Mucosa of stomach (tissue), 1 donor: ENCODE measurements around the gene CDX1.

Experiments used
- H3K27me3 ChIP-seq: one replicate; pipeline ENCODE4 v1.7.0; 2013; ENCODE audit warnings: mild to moderate bottlenecking, low read length; ENCODE audit not compliant: control insufficient read depth, insufficient read depth
- H3K36me3 ChIP-seq: one replicate; pipeline ENCODE4 v1.7.0; 2013; ENCODE audit warnings: low read length; ENCODE audit not compliant: control insufficient read depth, insufficient read depth
- H3K4me1 ChIP-seq: one replicate; pipeline ENCODE4 v1.7.0; 2013; ENCODE audit warnings: mild to moderate bottlenecking, low read length; ENCODE audit not compliant: control insufficient read depth, insufficient read depth
- H3K4me3 ChIP-seq: one replicate; pipeline ENCODE4 v1.7.0; 2013; ENCODE audit warnings: low read length
- H3K9ac ChIP-seq: one replicate; pipeline ENCODE4 v1.7.0; 2013; ENCODE audit warnings: mild to moderate bottlenecking, low read length, moderate library complexity
- H3K9me3 ChIP-seq: one replicate; pipeline ENCODE4 v1.7.0; 2013; ENCODE audit warnings: mild to moderate bottlenecking, low read length, moderate library complexity; ENCODE audit not compliant: control insufficient read depth
- donor health status: Pancreatic carcinoma.

Gene CDX1

GRCh38 chr5:150184006-150184405 lies 17.4 kb downstream of the CDX1 start:
- peaks cover 53% of the 10 kb centered on the region for H3K4me1 ChIP-seq
- peaks cover 9% of the 10 kb centered on the region for H3K27me3 ChIP-seq
- H3K4me3 ChIP-seq, result no peak overlapping the region
- H3K9me3 ChIP-seq, result no peaks in the 10 kb centered on the region
- no peaks in the 10 kb centered on the region for H3K36me3 ChIP-seq
- H3K9ac ChIP-seq, result no peak overlapping the region

- no peak overlapping the region for H3K9ac ChIP-seq
- peaks cover 20% of the 10 kb centered on the region for H3K27me3 ChIP-seq
- H3K36me3 ChIP-seq, result no peaks in the 10 kb centered on the region
- H3K4me1 ChIP-seq, result peaks cover 53% of the 10 kb centered on the region
- no peaks in the 10 kb centered on the region for H3K9me3 ChIP-seq
- no peak overlapping the region for H3K4me3 ChIP-seq
Observed at GRCh38 chr5:150184990-150185912, 18.7 kb downstream of the CDX1 start.

DNA sequence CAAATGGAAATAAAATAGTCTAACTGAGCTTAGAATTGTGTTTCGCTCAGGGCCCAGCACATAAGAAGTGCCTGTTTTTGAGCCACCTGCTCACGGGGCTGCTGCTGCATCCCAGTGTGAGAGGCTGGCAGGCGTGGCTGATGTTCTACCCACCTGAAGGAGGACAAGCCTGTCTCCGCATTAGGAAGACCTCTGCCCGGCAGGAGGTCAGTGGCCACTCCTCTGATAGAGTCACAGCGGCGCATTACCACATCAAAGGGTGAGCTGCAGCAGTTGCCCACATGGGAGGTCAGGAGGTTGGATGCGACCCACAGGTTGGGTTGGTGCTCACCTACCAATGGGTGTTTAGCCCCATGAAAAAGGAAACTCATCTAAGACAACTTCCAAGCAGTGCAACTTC lies 19.6 kb downstream of the CDX1 start:
- H3K9me3 ChIP-seq, result no peaks in the 10 kb centered on the region
- no peak overlapping the region for H3K9ac ChIP-seq
- H3K36me3 ChIP-seq, result no peaks in the 10 kb centered on the region
- H3K4me3 ChIP-seq, result no peak overlapping the region
- H3K27me3 ChIP-seq, result peaks cover 29% of the 10 kb centered on the region
- H3K4me1 ChIP-seq, result peaks cover 44% of the 10 kb centered on the region

DNA sequence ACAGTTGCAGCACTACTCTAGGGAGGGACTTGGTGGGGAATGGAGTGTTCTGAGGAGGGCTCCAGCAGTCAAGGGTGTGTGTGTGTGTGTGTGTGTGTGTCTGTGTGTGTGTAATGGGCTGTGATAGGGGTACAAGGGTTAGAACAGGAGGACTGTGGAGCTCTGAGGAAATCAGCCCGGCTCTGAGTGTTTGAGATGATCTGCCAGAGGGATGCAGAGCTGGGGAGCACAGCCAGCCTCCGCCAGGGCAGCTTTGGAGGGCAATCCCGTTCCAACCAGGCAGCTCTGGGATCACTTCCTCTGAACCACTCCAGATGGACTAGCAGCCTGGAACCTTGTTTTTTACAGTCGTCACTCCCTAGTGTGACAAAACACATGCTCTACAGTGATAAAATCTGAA lies 20.3 kb downstream of the CDX1 start:
- H3K27me3 ChIP-seq, result peaks cover 33% of the 10 kb centered on the region
- H3K9me3 ChIP-seq, result no peaks in the 10 kb centered on the region
- no peak overlapping the region for H3K9ac ChIP-seq
- no peaks in the 10 kb centered on the region for H3K36me3 ChIP-seq
- peaks cover 44% of the 10 kb centered on the region for H3K4me1 ChIP-seq
- no peak overlapping the region for H3K4me3 ChIP-seq

DNA sequence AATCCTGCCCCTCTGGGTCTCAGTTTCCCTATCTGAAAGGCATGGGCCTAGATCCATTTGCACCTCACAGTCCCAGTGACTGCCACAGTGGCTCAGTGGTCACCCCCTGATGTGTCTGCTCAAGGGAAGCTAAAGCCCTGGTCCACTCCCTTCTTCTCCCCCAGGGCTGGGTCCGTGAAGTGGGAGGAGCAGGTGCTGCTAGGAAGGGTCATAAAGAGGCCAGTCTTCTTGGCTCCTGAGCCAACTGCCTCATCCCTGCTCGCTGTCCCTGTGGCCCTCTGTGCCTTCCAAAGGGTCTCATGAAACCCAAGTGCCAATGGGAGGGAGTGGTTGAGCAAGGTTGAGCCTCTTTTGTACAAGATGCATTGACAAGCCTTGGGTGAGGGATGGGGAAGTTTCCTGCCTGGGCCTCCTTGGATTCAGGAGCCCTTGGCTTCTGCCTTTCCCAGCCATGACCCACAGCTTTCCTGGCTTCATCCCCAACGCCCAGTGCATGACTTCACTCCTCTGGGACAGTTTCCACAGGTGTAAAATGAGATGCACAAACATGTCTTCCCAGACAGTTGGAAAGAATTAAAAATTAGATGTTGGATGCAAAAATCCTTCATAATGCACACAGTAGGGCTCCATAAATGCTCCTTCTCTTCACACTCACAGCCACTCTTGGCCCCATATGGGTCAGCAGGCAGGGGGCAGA lies 21.7 kb downstream of the CDX1 start:
- Histone ChIP-seq H3K4me1 (peaks cover 36% of the 10 kb centered on the region), H3K4me3 (no peak overlapping the region), H3K9ac (no peak overlapping the region), H3K27me3 (peaks cover 35% of the 10 kb centered on the region), H3K9me3 (no peaks in the 10 kb centered on the region), H3K36me3 (no peaks in the 10 kb centered on the region)

GRCh38 chr5:150189326-150189725 lies 22.7 kb downstream of the CDX1 start:
- Histone ChIP-seq H3K4me3 (no peak overlapping the region), H3K27me3 (peaks cover 39% of the 10 kb centered on the region), H3K36me3 (no peaks in the 10 kb centered on the region), H3K9ac (no peak overlapping the region), H3K4me1 (peaks cover 26% of the 10 kb centered on the region), H3K9me3 (no peaks in the 10 kb centered on the region)

DNA sequence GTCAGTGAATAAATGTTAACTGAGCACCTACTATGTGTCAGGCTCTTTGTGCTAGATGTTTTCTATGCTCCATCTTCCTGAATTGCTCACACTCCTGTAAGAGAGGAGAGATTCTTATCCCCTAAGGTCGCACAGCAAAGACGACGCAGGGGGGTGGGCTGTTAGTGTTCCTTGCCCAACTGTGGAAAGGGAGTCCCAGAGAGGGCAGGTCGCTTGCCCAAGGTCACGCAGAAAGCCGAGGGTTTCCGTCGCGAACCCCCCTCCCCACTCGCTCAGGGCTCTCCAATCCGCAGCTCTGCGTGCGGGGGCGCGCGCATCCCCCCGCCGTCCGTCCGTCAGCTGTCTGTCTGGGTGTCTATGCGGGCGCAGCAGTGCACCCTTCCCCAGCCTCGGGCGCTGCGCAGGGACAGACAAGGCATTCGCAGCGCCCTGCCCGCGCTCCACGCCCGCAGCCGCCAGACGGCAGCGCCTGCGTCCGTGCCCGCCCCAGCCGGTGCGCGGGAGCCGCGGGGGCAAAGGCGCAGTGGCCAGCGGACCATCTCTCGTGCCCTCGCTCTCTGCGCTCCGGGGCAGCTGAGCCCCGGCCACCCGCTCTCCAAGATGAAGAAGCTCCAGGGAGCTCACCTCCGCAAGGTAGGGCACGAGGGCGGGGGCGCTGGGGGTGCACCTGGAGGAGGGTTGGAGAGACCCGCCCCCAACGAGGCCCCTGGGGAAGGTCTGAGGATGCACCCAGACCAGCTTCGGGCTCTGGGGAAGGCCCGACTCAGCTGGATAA lies 23.3 kb downstream of the CDX1 start, which contains the start of gene SLC6A7:
Gene SLC6A7 (plus strand): TSS at position 335 of the 775 bp plus-strand sequence. CDS start 266 bp downstream, at position 601.
- Histone ChIP-seq H3K27me3 (peaks cover 39% of the 10 kb centered on the region), H3K36me3 (no peaks in the 10 kb centered on the region), H3K4me3 (no peak within 1 kb of the TSS), H3K9me3 (no peaks in the 10 kb centered on the region), H3K9ac (no peak within 1 kb of the TSS), H3K4me1 (peaks cover 21% of the 10 kb centered on the region)

GRCh38 chr5:150190503-150190979 lies 24.0 kb downstream of the CDX1 start:
- H3K27me3 ChIP-seq, result peaks cover 39% of the 10 kb centered on the region
- no peaks in the 10 kb centered on the region for H3K9me3 ChIP-seq
- H3K9ac ChIP-seq, result no peak overlapping the region
- peaks cover 15% of the 10 kb centered on the region for H3K4me1 ChIP-seq
- H3K4me3 ChIP-seq, result no peak overlapping the region
- no peaks in the 10 kb centered on the region for H3K36me3 ChIP-seq

DNA sequence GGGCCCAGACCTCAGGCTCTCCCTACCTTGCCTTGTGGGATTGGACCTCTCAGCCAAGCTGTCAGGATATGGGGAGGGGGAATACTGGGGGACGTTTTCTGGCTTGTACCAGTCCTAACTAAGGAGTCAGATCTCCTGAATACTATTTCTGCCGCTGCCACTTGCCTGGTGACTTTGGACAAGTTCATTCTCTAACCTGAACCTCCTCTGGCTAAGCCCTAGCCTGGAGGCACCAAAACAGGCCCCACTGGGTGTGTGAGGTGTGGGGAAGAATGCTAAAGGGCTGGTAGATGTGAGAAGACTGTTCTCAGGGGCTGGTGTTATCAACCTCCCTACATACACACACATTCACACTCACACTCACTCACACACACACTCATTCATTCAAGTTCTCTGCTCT lies 24.4 kb downstream of the CDX1 start:
- Histone ChIP-seq H3K9me3 (no peaks in the 10 kb centered on the region), H3K4me3 (no peak overlapping the region)

GRCh38 chr5:150192462-150192861 lies 25.9 kb downstream of the CDX1 start:
- no peak overlapping the region for H3K4me3 ChIP-seq

More for the DNA sequence above, 24.4 kb downstream of the CDX1 start:
- Histone ChIP-seq H3K36me3 (no peaks in the 10 kb centered on the region), H3K27me3 (peaks cover 39% of the 10 kb centered on the region), H3K4me1 (peaks cover 10% of the 10 kb centered on the region), H3K9ac (no peak overlapping the region)

DNA sequence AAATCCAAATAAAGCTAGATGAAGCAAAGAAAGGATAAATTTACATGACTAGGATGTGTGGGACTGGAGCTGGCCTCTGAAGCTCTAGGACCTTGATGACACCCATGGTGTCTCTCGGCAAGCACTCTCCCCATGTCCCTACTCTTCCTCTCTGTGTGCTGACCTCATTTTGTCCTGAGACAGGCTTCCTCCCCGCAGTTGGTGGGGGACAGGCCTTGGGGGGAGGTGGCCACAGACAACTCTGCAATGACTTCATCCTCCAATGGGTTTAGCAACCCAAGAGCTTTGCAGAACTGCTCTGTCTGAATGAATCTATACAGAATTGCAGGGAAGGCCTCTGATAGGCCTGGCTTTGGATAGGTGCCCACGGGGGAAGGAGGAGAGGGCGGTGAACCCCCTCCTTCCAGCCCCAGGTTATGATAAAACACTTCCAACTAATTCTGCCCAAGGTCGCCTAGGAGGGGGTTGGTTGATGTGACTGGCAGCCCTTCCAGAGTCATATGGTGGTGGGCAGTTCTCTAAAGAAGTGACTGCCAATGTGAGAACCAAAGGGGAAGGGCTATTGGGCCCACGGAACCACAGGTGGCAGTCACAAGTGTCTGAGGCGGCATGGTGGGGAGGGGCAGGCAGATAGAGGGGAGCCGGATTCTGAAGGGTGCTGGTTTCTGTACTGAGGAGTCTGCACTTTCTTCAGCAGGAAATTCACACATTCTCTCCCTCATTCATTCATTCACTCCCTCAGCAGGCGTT lies 29.3 kb downstream of the CDX1 start:
- Histone ChIP-seq H3K4me1 (no peaks in the 10 kb centered on the region), H3K36me3 (no peaks in the 10 kb centered on the region), H3K9me3 (no peaks in the 10 kb centered on the region), H3K4me3 (no peak overlapping the region), H3K9ac (no peak overlapping the region), H3K27me3 (peaks cover 22% of the 10 kb centered on the region)

More at GRCh38 chr5:150192462-150192861, 25.9 kb downstream of the CDX1 start:
- Histone ChIP-seq H3K9me3 (no peaks in the 10 kb centered on the region), H3K36me3 (no peaks in the 10 kb centered on the region), H3K9ac (no peak overlapping the region), H3K27me3 (peaks cover 39% of the 10 kb centered on the region), H3K4me1 (no peaks in the 10 kb centered on the region)
